Measurements from ENCODE around the gene SYNGR3.

Gene SYNGR3

GRCh38 chr16:1997494-1998359 is 8.0 kb downstream of the SYNGR3 start:
- DNase-seq, result no peak

GRCh38 chr16:1998360-1998835 is 8.6 kb downstream of the SYNGR3 start:
- DNase-seq, result no peak

DNA sequence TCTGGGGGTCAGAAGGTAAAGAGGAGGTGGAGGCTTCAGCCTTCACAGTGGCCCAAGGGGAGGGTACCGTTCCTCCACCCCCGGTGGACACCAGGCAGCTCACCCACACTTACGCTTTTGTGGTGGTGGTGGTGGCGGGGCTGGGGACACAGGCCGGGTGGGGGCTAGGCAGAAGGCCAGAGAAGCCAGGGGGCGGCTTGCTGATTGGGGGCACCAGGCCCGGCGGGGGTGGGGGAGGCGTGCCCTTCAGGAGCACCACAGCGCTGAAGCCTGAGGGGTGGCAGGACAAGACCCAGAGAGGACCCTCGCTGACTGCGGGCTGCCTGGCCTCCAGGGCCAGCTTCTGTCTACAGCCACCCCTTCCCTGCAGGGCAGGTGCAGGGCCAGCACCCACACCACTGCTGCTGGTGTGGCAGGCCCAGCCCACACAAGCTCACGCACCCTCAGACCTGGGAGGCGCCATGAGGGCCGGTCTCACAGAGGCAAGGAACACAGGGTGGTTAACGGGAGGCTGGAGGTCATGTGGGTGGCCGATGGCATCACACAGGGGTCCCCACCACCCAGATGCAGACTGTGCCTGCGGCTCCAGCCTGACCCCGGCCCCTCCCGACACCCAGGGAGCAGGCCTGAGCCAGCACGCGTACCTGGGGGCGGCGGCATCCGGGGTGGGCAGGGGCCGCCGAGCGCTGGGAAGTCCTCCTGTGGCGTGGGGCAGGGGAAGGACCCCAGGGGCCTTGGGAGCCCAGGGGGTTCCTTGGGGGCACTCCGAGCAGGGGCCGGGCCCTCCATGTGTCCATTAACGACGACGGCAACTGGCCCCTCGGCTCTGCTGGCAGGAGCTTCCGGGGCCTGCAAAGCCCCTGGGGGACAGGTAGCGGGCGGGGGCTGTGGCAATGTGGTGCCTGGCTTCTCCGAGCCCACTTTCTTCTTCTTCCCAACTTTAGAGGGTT is 9.4 kb downstream of the SYNGR3 start:
- DNase-seq, result no peak

- DNase-seq, result no peak
These were observed 10.2 kb downstream of the SYNGR3 start for GRCh38 chr16:1999866-2000514.

DNA sequence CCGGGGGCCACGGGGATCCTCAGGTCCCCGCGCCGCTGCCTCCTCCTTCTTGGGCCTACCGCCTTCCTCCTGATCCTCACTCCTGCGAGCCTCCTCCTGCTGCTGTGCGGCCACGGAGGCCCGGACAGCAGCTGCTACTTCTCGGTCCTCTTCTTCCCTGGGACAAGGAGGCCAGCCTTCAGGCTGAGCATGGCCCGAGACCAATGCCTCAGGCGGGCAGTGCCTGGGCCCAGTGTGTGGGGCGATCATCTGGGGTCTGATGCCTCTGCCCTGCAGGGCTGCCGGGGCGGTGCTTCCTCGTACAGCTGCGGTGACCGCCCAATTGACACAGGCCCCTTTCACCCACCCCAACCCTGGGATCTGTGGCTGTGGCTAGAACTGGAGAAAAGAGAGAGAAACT is 11.3 kb downstream of the SYNGR3 start:
- no peak for DNase-seq

DNA sequence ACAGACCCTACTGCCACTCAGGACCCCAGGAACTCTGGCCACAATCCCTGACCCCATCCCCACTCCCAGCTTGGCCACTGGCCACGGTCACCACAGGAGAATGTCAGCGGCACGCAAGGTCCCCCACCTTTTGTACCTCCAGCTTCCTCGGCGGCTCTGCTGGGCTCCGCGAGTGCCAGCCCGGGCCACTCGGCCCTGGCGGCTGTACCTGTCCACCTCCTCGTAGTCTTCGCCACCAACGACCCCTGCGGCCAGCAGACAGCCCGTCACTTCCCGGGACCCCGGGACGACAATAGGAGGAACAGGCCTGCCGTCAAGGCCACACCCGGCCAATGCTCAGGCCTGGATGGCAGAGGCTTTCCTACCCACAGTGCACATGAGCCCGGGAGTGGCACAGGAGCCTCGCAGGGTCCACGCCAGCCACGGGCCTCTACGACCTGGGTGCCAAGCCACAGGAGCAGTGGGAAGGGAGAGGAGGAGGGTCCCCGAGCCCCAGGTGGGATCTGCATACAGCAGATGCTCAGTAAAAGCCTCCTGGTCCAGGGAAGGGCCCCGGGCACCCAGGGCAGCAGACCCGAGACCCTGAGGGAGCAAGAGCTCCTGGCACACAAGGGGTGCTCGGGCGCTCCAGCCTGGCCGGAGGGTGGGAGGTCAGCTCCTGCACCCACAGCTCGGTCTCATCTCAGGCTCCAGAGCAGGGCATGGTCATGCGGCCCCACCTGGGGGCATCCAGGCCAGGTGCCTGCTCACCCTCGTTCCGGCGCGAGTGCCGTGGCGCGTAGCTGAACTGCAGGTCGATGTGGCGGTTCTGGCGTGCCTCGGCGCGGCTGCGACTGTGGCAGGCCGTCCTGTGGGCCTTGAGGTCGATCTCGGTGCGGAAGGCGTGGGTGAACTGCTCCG is 11.9 kb downstream of the SYNGR3 start:
- DNase-seq, result no peak

GRCh38 chr16:2002406-2003230 is 12.8 kb downstream of the SYNGR3 start:
- DNase-seq, result no peak

- no peak for DNase-seq
These were observed 13.6 kb downstream of the SYNGR3 start for GRCh38 chr16:2003231-2003826.

GRCh38 chr16:2003827-2004641 is 14.3 kb downstream of the SYNGR3 start:
- peak; percentile 88 for DNase-seq

GRCh38 chr16:2004795-2005517 is 15.2 kb downstream of the SYNGR3 start:
- no peak for DNase-seq

GRCh38 chr16:2005646-2006045 is 15.9 kb downstream of the SYNGR3 start:
- no peak for DNase-seq

DNA sequence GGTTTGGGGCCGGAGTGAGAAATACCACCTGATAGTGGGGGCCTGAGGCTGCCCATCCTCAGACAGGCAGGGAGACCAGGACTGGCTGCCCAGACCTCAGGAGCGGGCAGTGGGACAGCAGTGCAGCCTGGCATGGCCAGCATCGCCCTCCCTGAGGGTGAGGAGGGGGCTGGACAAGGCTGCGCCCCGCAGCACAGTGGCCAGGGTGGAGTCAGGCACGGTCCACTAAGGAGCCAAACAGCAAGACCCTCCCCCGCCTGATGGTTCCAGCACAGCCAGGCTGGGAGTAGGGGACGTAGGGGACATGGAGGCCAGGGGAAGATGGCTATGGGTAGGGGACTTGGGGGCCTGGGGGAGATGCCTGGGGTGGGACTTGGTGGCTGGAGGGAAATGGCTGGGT is 16.5 kb downstream of the SYNGR3 start:
- no peak for DNase-seq

GRCh38 chr16:2007081-2007836 is 17.5 kb downstream of the SYNGR3 start:
- no peak for DNase-seq

- no peak for DNase-seq
These were observed 18.3 kb downstream of the SYNGR3 start for GRCh38 chr16:2008009-2008526.

GRCh38 chr16:2008631-2009163 is 18.9 kb downstream of the SYNGR3 start:
- peak; percentile 30 for DNase-seq

DNA sequence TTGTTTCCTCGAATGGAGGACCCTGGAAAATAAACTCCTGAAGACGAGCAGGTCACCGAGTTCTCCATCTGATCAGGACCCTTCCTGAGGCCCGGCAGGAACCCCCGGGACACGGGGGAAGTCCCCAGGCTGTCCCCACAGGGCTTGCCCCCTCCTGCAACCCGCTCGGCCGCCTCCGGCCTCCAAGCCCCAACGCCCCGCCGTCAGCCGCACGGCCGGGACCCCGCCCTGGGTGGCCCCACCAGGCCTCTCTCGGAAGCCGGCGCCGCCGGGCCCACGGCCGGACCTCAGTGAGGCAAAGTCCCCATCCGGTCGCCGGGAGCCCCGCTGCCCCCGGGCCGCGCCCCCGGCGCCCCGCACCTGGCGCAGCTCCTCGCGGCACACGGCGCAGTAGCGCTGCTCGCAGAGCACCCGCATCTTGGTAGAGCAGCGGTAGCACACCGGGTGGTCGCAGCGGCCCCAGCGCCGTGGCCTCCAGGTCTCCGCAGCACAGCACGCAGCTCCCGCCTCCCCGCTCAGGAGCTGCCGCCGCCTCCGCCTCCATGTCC is 19.5 kb downstream of the SYNGR3 start:
- no peak for DNase-seq

DNA sequence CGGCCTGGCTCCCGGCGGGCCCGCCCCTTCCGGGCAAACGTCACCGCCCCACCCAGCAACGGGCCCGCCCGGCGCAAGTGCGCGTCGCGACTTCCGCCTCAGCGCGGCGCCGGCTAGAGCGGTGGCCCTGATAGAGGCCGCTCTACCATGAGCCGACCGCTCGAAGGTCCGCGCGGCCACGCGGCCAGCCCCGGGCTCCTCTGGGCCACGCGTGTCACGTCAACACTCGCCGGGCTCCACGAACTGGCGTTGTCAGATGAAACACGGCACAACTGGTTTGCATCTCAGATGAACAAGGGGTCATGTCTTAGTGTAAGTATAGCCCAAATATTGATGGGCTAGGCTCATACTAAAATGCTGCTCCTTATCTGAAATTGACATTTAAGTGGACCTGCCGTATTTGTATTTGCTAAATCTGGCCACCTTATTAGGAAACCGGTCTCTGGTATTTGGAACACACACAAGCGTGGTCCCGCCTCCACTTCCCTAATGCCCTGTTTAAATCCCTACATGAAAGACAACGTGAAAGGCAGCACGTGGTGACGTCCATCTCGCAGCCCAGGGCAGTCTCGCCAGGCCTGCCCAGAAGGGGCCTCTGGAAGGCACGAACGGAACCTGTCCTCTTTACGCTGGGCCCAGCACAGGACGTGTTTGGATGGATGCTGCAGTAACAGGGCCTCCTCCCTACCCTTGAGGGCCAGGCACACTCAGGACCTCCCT is 20.2 kb downstream of the SYNGR3 start, which contains the start of gene ZNF598:
Gene ZNF598, minus strand, starts transcription at position 31 of the 720 bp plus-strand sequence.
- peak; percentile 82 for DNase-seq
